ENCODE results near the gene PITPNC1.
A peak's percentile ranks its signal among the peaks of the same experiment; 100 is the strongest.

PITPNC1 gene

DNA sequence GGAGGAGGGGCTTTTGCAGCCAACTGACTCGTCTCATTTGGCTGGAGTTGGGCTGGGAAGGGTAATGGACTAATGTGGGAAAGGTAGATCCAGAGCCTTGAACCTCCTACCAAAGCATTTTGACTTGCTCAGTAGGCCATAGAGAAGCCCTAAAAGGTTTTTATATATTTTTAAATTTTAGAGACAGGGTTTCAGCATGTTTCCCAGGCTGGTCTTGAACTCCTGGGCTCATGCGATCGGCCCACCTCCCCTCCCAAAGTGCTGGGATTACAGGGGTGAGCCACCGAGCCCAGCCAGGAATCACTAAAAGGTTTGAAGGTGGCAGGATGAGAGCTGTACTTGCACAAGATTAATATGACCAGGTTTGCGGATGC lies 2.0 kb upstream of the PITPNC1 start:
- Histone ChIP-seq H3K27ac (no peak overlapping the region), H3K9me3 (no peaks in the 10 kb centered on the region), H3K4me3 (no peak overlapping the region), H3K4me1 (peaks cover 0 to 29% (median 12%) of the 10 kb centered on the region in 4 donors), H3K36me3 (no peaks in the 10 kb centered on the region), H3K27me3 (no peaks in the 10 kb centered on the region)
- TF ChIP-seq, protein P1, sequence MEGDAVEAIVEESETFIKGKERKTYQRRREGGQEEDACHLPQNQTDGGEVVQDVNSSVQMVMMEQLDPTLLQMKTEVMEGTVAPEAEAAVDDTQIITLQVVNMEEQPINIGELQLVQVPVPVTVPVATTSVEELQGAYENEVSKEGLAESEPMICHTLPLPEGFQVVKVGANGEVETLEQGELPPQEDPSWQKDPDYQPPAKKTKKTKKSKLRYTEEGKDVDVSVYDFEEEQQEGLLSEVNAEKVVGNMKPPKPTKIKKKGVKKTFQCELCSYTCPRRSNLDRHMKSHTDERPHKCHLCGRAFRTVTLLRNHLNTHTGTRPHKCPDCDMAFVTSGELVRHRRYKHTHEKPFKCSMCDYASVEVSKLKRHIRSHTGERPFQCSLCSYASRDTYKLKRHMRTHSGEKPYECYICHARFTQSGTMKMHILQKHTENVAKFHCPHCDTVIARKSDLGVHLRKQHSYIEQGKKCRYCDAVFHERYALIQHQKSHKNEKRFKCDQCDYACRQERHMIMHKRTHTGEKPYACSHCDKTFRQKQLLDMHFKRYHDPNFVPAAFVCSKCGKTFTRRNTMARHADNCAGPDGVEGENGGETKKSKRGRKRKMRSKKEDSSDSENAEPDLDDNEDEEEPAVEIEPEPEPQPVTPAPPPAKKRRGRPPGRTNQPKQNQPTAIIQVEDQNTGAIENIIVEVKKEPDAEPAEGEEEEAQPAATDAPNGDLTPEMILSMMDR (IDR thresholded peaks at IDR 0.05) = no peak
- intact Hi-C loops (cut with DNase I; ENCODE audit: low total_unique reads) = loop anchor here (5.0 kb wide), 1 partner anchor 312 kb away; no protein-coding TSS in a partner anchor
- no peak for DNase-seq

DNA sequence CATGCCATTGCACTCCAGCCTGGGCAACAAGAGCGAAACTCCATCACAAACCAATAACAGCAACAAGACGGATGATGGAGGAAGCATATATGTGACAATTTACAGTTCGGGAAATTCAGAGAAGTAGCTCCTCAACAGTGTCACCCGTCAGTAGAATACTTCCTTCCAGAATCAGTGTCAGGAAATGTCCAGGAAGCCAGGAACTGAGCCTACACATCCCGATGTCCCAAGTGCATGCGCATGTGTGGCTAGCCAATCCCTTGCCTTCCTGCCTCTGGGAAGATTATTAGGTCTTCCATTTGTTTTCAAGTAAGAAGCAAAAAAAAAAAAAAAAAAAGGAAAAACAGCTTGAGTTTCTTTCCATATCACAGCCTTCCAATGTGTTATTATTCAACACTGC lies 1.4 kb upstream of the PITPNC1 start:
- DNase-seq = no peak

DNA sequence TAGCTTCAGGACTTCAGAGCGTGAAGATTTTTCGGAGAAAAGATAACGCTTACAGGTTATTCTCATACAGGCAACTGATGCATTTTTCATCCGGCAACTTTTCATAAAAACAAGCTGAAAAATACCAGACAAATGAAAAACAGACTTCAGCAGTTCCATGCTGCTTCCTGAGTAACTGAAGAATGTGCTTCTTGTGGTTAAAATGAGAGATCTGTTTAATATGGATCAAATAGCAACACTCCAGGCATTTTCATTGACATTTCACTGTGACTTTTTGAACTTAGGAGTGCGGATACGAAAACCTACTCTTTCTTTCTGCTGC lies 705 bp upstream of the PITPNC1 start:
- intact Hi-C loops (cut with DNase I; ENCODE audit: low total_unique reads) = loop anchor here (2.0 to 5.0 kb wide), 2 partner anchors 96 to 311 kb away; no protein-coding TSS in a partner anchor
- Histone ChIP-seq H3K9me3 (no peaks in the 10 kb centered on the region), H3K36me3 (no peaks in the 10 kb centered on the region), H3K4me3 (peak overlapping the region; percentile 76 to 79), H3K4me1 (peaks cover 0 to 29% (median 12%) of the 10 kb centered on the region in 4 donors), H3K27ac (peak overlapping the region; percentile 90 to 93), H3K27me3 (no peaks in the 10 kb centered on the region)
- no peak for DNase-seq
- TF ChIP-seq, protein P1 (IDR thresholded peaks at IDR 0.05) = no peak

More for the DNA sequence above, 1.4 kb upstream of the PITPNC1 start:
- Histone ChIP-seq H3K4me3 (no peak overlapping the region), H3K27me3 (no peaks in the 10 kb centered on the region), H3K36me3 (no peaks in the 10 kb centered on the region), H3K27ac (no peak overlapping the region), H3K9me3 (no peaks in the 10 kb centered on the region), H3K4me1 (peaks cover 0 to 29% (median 12%) of the 10 kb centered on the region in 4 donors)
- intact Hi-C loops (cut with DNase I; ENCODE audit: low total_unique reads) = loop anchor here (2.0 to 5.0 kb wide), 2 partner anchors 97 to 312 kb away; no protein-coding TSS in a partner anchor
- TF ChIP-seq, protein P1 (IDR thresholded peaks at IDR 0.05) = no peak

DNA sequence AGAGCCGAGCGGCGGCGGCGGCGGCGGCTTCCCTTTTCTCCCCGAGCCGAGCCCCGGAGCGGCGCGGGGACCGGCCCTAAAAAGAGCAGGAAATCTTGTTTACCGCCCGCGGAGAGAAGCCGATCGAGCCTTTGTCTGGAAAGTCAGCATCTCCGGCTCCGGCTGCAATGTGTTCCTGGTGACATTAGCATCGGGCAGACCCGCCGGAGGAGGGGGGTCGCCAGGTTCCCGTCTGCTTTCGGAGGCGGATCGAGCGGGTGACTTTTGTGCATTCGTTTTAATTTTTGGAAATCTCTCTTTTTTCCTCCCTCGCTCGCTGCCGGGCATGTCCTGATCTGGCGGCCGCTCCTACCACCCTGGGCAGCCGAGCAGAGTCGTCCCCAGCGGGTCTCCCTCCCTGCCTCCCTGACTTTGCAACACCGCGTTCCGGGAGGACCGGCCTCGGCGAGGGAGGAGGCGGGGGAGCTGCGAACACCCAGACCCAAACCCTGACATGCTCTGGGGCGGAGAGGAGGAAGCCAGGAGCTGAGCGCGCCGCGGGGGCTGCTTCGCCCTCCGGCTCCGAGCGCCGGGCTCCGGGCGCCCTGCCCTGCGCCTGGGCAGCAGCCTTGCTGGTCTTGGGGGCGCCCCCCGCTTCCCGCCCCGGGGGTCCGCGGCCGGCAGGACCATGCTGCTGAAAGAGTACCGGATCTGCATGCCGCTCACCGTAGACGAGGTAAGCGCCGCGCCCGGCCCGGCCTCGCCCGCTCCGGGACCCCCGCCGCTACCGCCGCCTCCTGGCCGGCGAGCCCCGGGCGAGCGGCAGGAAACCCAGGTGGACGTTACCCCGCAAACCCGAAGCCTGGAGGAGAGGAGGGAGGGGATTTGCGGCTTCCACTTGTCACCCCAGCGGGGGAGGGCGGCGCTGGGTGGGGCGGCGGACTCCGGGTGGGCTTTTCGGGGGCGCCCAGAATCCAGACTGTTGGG lies 690 bp downstream of the PITPNC1 start:
- Histone ChIP-seq H3K9me3 (no peaks in the 10 kb centered on the region), H3K4me3 (peak overlapping the region; percentile 76 to 79), H3K4me1 (peaks cover 0 to 29% (median 12%) of the 10 kb centered on the region in 4 donors), H3K27ac (peak overlapping the region; percentile 90 to 93), H3K27me3 (no peaks in the 10 kb centered on the region), H3K36me3 (no peaks in the 10 kb centered on the region)
- intact Hi-C loops (cut with DNase I; ENCODE audit: low total_unique reads) = loop anchor here (2.0 to 5.0 kb wide), 2 partner anchors 95 to 310 kb away; no protein-coding TSS in a partner anchor
- TF ChIP-seq, protein P1 (IDR thresholded peaks at IDR 0.05) = no peak
- peak; percentile 47 to 78 for DNase-seq

DNA sequence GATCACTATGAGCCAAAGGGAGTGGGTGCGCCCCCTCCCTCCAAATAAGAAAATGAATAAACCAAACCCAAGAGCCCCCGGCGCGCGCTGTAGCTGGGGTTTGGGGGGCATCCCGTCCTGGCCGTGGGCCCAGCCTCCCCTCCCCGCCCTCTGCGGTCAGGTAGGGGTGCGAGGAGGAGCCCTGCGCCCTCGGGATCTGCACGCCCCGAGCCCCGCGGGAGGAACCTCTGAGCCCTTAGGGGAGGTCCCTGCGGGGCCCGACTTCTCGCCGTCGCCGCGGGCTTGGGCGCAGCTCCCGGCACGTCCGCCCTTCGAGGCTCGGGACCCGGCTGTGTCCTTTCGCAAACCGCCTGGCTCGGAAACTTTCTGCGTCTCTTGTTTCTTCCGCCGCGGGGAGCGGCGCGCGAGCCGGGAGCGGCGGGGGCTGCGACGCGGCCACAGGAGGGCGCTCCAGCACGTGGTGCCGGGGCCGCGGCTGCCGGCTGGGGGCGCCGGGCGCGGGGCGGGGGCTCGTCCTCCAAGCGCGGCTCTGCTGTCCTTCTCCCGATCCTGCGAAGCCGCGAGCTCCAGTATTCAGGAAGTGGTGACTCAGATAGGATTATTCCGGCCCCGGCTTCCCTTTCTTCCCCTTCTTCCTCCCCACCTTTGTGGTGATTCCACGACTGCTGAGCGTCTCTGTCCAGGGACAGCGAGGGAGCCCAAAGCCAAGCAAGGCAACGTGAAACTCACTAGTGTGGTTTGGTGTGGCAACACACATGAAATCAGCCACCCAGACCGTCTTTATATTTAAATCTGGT lies 1.6 kb downstream of the PITPNC1 start:
- peaks cover 0 to 29% (median 12%) of the 10 kb centered on the region in 4 donors for H3K4me1 ChIP-seq
- DNase-seq = peak; percentile 76 to 87
- no peaks in the 10 kb centered on the region for H3K36me3 ChIP-seq
- H3K27ac ChIP-seq = peak overlapping the region; percentile 90 to 93
- no peaks in the 10 kb centered on the region for H3K27me3 ChIP-seq
- TF ChIP-seq, protein P1 (IDR thresholded peaks at IDR 0.05) = peak; percentile 47 to 79
- H3K4me3 ChIP-seq = peak overlapping the region; percentile 76 to 79
- intact Hi-C loops (cut with DNase I; ENCODE audit: low total_unique reads) = loop anchor here (5.0 kb wide), 1 partner anchor 309 kb away; no protein-coding TSS in a partner anchor
- H3K9me3 ChIP-seq = no peaks in the 10 kb centered on the region
